ENCODE data around the gene ACOT11. TPM values are rescaled to one million over a fixed set of nuclear protein-coding genes. Genes with fewer than 3 reads are reported as not detected.

The ACOT11 gene
- 3.4 and 6.0 TPM in 2 replicates for total RNA-seq

DNA sequence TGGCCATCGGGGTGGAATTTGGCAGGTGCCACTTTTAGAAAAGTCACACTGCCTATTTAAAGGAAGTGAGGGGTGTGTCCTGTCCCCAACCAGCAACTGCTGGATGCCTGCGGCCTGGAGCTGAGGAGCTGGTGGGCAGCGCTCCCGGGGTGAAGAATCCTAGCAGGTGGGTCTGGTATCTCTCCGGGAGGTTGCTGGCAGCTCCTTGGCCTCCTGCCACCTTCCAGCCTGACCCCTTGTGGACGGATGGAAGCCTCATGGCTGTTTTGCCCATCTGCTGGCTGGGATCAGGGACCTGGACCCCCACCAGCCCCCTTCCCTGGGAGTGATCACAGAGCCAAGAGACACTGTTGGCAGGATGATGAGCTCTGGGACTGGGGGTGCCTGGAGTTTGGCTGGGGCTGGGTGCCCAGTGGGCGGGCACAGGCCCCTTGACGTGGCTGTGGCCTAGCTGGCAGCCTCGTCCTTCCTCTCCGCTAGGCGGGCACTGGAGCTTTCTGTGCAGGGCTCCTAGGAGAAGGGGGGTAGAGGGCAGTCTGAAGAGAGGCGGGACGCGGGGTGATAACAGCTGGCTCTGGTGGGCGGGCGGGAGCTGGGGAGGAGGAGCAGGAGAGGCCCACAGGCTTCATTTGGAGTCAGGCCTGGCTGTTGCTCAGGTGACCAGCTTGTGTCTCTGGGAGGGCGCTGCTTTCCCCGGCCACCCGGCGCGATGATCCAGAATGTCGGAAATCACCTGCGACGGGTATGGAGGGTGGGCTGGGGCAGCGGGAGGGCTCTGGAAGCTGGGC, at the start of gene ACOT11:
Gene ACOT11 (plus strand): TSS at position 628 of the 788 bp plus-strand sequence. CDS start 82 bp downstream, at position 710.
- DNase-seq (ENCODE audit: low read depth) (peak; percentile 29), FAIRE-seq (no peak)
- TF ChIP-seq, protein P1, sequence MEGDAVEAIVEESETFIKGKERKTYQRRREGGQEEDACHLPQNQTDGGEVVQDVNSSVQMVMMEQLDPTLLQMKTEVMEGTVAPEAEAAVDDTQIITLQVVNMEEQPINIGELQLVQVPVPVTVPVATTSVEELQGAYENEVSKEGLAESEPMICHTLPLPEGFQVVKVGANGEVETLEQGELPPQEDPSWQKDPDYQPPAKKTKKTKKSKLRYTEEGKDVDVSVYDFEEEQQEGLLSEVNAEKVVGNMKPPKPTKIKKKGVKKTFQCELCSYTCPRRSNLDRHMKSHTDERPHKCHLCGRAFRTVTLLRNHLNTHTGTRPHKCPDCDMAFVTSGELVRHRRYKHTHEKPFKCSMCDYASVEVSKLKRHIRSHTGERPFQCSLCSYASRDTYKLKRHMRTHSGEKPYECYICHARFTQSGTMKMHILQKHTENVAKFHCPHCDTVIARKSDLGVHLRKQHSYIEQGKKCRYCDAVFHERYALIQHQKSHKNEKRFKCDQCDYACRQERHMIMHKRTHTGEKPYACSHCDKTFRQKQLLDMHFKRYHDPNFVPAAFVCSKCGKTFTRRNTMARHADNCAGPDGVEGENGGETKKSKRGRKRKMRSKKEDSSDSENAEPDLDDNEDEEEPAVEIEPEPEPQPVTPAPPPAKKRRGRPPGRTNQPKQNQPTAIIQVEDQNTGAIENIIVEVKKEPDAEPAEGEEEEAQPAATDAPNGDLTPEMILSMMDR (IDR thresholded peaks at IDR 0.05; ENCODE audit: insufficient read depth, low read length, severe bottlenecking): peak; percentile 58
- Histone ChIP-seq H3K27me3 (ENCODE audit: control insufficient read depth, insufficient read depth, low read length) (no peaks in the 10 kb centered on the region), H3K36me3 (ENCODE audit: control insufficient read depth, insufficient read depth, low read length) (no peaks in the 10 kb centered on the region), H3K4me3 (ENCODE audit: low read depth, low read length) (no peak within 1 kb of the TSS)

DNA sequence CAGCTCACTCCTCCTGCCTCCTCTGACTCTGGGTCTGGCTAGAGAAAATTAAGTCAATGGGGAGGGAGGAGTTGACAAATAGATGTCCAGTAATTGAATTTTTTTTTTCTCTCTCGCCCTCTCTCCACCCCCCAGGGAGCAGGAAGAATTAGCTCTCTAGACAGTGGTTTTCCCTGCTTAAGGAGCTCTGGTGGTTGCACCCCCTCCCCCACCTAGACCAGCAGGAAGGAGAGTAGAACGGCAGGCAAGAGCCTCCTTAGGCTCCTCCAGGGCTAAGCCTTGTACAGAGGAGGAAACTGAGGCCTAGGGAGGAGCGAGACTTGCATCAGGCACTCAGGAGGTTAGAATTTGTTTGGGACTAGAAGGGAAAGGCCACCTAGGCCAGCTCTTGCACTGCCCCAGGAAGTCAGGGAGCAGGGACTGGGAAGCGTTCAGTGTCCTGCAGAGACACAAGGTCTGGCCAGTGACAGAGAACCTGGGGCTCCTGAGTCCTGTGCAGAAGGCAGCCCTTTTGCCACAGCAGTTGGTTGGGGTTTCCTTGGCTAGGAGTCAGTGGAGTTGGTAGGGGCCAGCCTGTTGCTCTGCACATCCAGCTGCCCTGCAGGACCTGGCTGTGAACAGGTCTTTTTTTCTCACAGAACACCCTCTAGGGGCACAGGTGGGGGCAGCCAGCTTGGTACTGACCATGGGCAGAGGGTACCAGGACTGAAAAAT, 49.5 kb upstream of the ACOT11 start:
- Histone ChIP-seq H3K36me3 (ENCODE audit: control insufficient read depth, insufficient read depth, low read length) (no peaks in the 10 kb centered on the region), H3K4me3 (ENCODE audit: low read depth, low read length) (no peak overlapping the region), H3K27me3 (ENCODE audit: control insufficient read depth, insufficient read depth, low read length) (no peaks in the 10 kb centered on the region)
- TF ChIP-seq, protein P1 (IDR thresholded peaks at IDR 0.05; ENCODE audit: insufficient read depth, low read length, severe bottlenecking): no peak
- DNase-seq (ENCODE audit: low read depth): no peak
- peak; percentile 52 for FAIRE-seq

DNA sequence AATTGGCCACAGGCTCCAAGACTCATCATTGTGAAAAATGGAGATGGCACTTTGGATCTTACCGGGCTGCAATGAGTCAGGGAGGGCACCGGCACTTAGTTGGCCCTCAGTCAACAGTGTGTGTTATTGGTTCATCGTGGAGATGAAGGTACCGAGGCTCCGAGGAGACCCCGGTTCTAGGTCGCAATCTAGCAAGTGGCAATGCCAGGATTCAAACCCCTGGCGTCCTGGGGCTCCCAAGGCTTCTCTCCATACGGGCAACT, 49.0 kb upstream of the ACOT11 start:
- TF ChIP-seq, protein P1 (IDR thresholded peaks at IDR 0.05; ENCODE audit: insufficient read depth, low read length, severe bottlenecking): no peak
- peak overlapping the region; percentile 26 for H3K4me3 ChIP-seq (ENCODE audit: low read depth, low read length)
- H3K36me3 ChIP-seq (ENCODE audit: control insufficient read depth, insufficient read depth, low read length): no peaks in the 10 kb centered on the region
- DNase-seq (ENCODE audit: low read depth) (no peak), FAIRE-seq (no peak)
- H3K27me3 ChIP-seq (ENCODE audit: control insufficient read depth, insufficient read depth, low read length): no peaks in the 10 kb centered on the region

DNA sequence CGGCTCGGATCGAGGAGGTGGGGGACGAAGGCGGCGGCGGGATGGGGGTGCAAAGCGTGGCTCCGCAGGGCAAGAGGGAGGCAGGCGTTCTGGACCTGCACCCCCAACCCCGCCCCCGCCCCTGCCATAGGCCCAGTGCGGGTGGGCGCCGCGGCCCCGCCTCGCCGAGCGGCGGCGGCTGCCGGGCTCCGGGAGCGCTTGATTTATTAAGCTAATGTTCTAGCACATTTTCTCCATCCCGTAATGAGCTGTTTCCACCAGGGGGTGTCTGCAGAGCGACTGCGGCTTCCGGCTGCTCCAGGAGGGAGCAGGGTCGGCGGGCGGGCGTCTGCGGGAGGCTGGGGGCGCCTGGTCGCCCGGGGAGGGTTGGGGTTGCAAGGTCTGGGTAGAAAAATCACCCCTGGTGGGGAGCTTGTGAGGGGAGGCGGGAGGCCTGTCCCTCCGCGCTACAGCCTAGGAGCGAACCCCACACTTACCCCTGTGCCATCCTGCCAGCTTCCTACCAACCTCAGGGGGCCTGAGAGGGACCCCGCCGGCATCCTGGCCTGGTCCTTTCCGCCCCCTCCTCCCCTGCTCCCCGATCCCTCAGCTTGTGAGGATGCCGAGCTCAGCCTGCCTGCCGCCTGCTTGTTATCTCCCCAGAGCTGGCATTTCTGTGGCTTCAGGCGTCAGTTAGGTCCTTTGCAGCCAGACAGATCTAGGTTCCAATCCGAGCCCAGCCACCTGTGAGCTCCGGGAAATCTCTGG, 48.5 kb upstream of the ACOT11 start:
- DNase-seq (ENCODE audit: low read depth): peak; percentile 42
- Histone ChIP-seq H3K27me3 (ENCODE audit: control insufficient read depth, insufficient read depth, low read length) (no peaks in the 10 kb centered on the region), H3K36me3 (ENCODE audit: control insufficient read depth, insufficient read depth, low read length) (no peaks in the 10 kb centered on the region), H3K4me3 (ENCODE audit: low read depth, low read length) (peak overlapping the region; percentile 26)
- FAIRE-seq: no peak
- TF ChIP-seq, protein P1 (IDR thresholded peaks at IDR 0.05; ENCODE audit: insufficient read depth, low read length, severe bottlenecking): peak; percentile 58

DNA sequence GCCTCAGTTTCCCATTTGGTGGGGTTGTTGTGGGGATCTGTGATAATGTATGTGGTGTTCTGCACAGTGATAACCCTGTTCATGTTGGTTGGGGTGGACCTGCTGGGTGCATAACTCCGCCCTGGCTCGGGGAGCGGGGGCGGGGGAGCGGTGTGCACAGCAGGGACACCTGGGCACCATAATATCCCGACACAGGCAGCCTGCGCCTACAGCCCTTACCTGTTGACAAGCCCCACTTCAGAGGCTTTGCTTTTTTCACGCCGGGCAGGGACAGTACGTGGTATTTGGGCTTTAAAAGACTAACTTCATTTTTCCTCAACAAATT, 48.0 kb upstream of the ACOT11 start:
- no peaks in the 10 kb centered on the region for H3K36me3 ChIP-seq (ENCODE audit: control insufficient read depth, insufficient read depth, low read length)
- TF ChIP-seq, protein P1 (IDR thresholded peaks at IDR 0.05; ENCODE audit: insufficient read depth, low read length, severe bottlenecking): no peak
- H3K4me3 ChIP-seq (ENCODE audit: low read depth, low read length): no peak overlapping the region
- DNase-seq (ENCODE audit: low read depth) (no peak), FAIRE-seq (peak; percentile 47)
- H3K27me3 ChIP-seq (ENCODE audit: control insufficient read depth, insufficient read depth, low read length): no peaks in the 10 kb centered on the region

Measured in bronchial epithelial cell (primary cell).